Transverse colon (tissue), 4 donors: Measurements from ENCODE around the gene MTURN.

Experiments used
- CTCF ChIP-seq, 5 experiments: fragments of 200-600 bp in 3 of 5; fragments of 450-650 bp in 2 of 5; sonication (generic) in 3 of 5; IDR thresholded peaks; 1 replicate in 2 of 5; 2 replicates in 3 of 5; pipeline ENCODE4 v1.5.1; 2016 to 2017; ENCODE audit warnings: antibody characterized with exemption in 5 of 5, inconsistent platforms in 3 of 5, mild to moderate bottlenecking in 2 of 5, moderate library complexity in 1 of 5
- EP300 ChIP-seq: sonication (generic); formaldehyde crosslinking; IDR thresholded peaks from one replicate; pipeline ENCODE4 v1.6.1; 2017; ENCODE audit warnings: antibody characterized with exemption, low read depth
- POLR2A ChIP-seq: fragments of 450-650 bp; IDR thresholded peaks from one replicate; pipeline ENCODE4 v1.6.1; 2016; ENCODE audit warnings: antibody characterized with exemption, mild to moderate bottlenecking, moderate library complexity
- POLR2AphosphoS5 ChIP-seq, 3 donors: sonication (generic); formaldehyde crosslinking; IDR thresholded peaks; one replicate each; pipeline ENCODE4 v1.6.1; 2016; ENCODE audit warnings: antibody characterized with exemption in 3 of 3

- no peak for TF ChIP-seq CTCF (IDR thresholded peaks at IDR 0.05)
- no peak for TF ChIP-seq POLR2A
- TF ChIP-seq POLR2AphosphoS5 (IDR thresholded peaks at IDR 0.05), result no peak
- TF ChIP-seq EP300, result no peak
Measured at GRCh38 chr7:30116771-30117170, 18.0 kb upstream of the MTURN start.
